DMS114 treated with DMSO at 0.1 percent for 48 hours (cell line): ENCODE data around the gene MXRA7.

ENCODE experiments used
- DNase-seq: peaks from one replicate; lab custom pipeline; 2025; ENCODE audit not compliant: unreplicated experiment; lab: John Stamatoyannopoulos, UW

The MXRA7 gene

DNA sequence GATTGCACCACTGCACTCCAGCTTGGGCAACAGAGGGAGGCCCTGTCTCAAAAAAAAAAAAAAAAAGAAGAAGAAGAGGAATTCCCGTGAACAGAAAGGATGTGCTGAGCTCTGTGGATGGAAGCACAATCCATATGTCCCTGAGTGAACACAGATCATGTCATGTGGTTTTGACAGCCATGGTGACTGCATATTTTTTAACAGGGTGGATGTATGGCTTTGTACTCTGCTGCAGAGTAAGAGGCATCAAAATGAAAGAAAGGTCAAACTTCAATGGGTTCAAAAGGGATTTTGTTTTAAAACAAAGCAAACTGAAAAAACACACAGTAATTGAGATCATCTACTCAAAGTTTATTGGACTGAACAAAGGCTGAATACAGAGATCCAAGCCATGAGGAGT, 31.5 kb downstream of the MXRA7 start:
- no peak for DNase-seq

DNA sequence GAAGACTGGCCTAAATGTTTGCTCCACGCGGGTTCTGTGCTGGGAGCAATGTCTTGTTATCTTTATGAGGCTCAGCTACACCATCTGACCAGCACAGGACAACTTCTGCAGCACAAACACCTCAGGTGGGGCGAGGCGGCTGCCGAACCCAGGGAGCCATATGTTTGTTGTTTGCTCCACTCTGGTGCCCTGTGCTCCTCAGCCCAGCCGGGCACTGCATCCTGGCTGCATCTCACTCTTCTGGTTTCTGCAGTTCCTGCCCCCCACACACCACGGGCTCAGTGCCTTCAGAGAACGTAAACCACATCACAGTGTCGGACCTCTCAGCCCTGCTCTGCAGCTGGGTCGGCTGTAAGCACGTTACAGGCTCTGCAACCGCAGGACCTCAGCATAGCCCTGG, 32.4 kb downstream of the MXRA7 start:
- no peak for DNase-seq

DNA sequence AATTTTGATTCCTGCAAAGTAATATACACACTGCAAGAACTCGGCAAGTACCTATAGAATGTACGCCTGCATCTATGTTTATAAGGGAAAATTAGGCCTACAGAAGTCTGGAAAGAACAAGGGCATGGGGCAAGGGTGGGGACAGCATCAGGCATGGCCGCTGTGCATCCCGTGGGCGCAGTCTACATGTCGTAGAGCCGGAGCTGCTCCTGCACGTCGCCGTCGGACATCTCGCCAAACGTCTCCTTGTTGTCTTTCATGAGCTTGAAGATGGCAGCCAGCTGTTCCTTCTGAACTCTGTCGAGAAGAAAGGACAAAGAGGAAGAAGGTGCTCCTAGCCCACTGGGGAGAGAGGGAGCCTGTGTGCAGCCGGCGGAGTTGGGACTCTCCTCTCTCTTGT, 33.4 kb downstream of the MXRA7 start:
- no peak for DNase-seq

DNA sequence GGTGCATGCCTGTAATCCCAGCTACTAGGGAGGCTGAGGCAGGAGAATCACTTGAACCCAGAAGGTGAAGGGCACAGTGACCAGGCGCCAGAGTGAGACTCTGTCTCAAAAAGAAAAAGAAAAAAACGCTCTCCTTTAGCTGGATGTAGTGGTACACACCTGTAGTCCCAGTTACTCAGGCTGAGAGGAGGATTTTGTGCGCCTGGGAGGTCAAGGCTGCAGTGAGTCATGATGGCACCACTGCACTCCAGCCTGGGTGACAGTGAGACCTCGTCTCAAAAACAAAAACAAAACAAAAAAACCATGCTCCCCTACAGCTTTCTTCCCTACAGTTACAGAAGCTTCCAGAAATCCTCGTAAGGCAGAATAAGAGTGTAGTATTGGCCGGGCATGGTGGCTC, 34.1 kb downstream of the MXRA7 start:
- DNase-seq = no peak

DNA sequence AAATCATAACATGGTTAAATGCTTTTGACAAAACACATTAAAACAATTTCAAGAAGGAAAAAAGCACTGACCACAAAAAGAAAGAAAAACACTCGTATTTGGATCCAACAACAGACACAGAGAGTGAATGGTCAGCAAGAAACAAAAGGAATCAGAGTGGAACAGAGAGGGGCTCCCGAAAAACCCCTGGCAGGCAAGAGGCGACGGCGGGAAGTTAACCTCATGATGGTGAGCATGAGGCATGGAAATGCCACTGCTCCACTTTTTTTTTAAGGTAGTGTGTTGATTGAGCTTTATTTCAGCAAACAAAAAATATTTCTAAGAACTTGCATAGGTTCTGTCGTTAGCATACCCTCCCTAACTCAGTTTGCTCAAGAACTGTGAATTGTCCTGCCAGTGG, 35.1 kb downstream of the MXRA7 start:
- no peak for DNase-seq

DNA sequence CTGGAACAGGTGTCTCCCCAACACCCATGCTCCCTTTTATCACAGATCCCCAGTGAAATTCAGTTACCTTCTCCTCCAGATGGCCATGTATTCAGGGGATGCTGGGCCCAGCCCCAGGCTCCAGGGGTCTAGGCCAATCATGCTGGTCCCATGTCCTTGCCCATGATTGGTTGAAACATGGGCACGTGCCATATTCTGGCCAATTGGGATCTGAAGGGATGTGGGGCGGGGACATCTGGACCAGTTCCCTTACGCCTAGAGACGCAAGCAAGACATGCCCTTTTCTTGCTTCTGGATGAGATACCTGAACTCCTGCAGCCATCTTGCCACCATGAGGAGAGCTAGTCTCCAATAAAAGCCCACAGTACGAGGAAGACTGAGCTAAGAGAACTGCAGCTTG, 36.2 kb downstream of the MXRA7 start:
- no peak for DNase-seq

DNA sequence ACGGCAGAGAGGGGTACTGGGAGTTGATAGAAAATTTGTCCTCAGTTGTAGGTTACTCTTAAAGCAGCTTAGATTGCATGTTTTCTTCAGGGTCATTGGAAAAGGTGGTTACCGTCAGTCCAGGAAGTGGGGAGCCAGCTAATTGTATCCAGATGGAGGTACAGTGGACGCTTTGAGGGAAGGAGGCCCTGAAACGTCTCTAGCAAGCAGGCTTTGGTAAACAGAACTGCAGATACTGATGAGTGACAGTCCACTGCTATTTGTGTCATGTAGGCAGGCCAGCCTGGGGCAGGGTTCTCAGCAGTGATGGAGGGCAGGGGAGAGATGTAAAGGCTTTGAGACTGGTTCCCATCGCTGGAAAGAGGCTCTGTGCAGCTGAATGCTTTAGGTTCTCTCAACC, 37.0 kb downstream of the MXRA7 start:
- no peak for DNase-seq

DNA sequence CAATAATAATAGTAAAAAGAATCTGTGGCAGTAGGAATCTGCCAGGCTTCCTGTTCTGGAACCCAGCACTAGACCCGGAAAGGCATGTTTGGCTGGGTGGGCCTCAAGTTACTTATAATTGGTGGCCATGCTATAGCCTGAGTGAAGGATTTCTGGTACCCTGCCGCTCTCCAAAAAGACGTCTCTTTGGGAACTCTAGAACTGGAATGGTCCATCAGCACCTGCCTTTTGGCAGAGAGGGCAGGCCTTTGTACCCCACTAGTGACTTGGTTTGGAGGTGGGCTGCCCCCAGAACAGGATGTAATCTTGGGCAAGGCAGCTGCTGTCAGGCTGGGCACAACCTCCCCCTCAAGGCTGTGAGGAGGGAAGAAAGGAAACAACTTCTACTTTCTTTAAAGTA, 37.9 kb downstream of the MXRA7 start:
- DNase-seq = no peak

DNA sequence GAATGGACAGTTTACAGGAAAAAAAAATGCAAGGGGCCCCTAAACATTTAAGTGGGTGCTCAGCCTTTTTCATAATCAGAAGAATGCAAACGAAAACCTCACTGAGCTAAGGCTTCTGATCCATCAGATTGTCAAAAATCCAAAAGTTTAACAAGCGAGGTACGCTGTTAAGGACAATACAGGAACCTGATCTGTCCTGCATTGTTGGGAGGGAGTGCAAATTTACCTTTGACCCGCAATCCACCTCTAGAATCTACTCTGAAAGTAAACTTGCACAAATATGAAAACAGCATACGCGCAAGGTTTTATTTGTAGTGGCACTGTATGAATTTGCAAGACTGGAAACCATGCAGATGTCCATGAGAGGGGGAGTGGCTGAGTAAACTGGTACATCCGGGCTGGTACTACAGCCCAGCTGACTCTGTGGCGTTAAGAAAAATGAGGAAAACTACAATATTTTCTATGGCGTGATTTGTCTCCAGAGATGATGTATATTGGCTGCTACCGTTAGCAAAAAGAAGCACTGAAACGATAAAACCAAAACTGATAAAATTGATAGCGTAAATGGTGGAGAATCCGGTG, 38.4 kb downstream of the MXRA7 start:
- DNase-seq = no peak

DNA sequence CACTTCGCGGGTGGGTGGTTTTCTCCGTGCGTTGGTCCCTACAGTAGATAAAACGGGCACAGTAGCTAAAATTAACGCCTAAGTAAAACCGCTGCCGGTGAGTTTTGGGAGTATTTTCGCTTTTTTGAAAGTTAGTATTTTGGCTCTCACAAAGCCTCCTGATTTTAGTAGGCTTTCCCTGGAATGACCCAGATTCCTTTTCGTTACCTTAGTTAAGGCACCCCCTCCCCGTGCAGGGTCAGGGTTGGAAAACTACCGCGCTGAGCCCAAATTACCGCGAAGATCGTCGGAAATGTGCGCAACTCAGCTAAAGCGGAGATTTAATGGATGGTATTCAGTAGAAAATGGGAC, 38.9 kb downstream of the MXRA7 start:
- DNase-seq = no peak

DNA sequence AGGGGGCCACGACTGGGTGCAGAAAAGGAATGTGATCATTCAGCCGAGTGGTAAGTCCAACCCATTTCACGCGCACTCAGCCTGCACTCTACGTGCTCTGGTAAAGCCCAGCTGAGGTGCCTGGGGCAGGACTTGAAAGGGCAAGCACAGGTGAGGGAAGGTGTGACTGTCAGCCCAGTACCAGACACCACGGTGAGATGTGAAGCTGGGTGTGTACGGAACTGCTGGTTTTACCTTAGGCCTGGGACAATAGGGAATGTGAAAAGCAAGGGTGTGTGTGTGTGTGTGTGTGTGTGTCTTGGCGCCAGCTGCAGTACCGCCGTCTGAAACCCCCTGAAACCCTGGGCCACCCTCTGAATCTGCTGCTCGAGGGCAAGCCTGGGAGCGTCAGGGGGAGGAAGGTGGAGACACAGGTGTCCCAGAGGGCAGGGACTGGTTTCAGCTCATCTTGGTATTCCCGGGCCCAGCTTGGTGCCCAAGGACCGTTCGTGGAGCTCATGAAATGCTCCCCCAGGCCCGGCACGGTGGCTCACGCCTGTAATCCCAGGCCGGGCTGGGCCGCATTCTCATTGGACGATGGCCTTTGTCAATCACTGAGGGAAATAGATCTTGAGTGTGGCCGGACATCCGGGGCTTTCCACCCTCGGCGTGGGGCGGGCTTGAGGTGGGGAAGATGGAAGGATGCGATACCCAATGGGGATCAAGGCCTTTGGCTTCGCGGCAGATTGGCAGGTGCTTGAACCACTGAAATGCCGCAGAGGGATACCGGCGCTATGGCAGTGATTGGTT, 39.4 kb downstream of the MXRA7 start:
- DNase-seq = peak; percentile 97

DNA sequence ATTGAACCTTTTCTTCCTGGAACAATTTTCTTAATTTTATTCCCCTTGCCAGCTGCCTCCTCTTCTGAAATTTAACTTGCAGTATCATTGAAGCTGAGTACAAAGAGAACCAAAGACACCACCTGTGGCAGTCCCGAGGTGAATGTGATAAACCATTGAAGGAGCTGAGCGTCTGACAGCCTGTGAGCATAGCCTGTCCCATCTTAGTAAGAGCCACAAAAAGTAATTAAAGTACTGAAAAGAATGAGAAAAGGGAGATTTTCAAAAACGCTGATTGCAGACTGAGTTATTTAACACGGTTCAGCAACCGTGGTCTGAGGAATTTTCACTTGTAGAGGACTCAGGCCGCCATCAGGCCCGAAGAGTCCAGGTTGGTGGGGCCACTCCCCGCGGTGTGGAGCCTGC, 40.0 kb downstream of the MXRA7 start:
- no peak for DNase-seq

DNA sequence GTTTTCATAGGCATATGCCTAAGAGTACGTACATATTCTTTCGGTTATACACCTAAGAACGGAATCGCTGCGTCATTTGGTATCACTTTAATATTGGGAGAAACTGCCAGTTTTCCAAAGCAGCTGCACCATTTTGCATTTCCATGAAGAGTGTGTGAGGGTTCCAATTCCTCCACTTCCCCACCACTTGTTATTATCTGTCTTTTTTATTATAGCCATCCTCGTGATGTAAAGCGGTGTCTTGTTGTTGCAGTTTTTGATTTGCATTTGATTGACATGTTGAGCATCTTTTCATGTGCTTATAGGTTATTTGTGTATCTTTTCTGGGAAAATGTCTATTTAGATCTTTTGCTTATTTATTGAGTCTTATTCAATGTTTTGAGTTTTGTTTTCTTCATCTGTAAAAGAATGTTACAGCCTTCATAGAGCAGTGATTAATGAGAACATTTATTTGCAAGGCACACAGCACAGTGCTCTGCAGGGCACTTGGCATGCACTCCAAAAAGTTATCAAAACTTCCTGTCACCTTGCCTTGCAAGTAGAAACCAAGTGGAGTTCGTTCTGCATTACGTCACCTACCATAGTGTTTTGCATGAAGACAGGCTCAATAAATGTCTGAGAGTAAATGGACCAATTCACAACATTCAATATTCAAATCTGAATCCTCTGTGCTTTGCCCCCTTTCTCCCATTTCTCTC, 40.6 kb downstream of the MXRA7 start:
- no peak for DNase-seq

DNA sequence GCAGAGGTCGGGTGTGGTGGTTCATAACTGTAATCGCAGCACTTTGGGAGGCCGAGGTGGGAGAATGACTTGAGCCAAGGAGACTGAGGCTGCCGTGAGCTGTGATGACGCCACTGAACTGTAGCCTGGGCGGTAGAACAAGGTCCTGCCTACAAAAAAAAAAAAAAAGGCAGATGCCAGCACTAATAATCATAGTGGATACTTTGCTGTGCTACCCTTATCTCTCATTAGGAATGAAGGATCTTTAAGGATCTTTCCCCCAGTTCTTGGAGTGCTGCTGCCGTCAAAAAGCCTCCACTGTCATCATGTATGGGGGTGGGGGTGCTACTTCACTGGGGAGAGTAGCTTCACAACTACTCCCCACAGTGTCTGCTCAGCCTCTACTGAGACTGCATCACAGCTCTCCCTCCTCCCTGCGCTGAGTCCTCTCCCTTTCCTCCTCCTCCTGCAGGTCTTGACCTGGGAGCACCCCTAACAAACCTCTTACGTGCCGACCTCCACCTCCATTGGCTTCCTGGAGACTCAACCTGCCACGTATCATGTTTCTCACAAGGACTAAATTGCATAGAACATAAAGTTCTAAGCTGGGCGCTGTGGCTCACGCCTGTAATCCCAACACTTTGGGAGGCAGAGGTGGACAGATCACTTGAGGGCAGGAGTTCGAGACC, 42.8 kb downstream of the MXRA7 start:
- no peak for DNase-seq

DNA sequence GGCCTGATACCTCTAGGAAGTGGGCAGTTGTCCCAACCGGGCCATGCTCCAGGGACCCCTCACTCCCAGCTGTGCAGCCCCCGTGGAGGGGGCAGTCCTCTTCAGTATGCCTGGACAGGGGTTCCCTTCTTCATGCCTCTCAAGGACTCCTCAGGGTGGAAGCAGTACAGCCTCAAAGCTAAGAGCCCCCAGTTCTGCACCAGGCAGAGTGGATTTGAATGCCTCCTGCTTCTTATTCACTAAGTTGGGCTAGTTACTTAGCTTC, 43.3 kb downstream of the MXRA7 start:
- no peak for DNase-seq

DNA sequence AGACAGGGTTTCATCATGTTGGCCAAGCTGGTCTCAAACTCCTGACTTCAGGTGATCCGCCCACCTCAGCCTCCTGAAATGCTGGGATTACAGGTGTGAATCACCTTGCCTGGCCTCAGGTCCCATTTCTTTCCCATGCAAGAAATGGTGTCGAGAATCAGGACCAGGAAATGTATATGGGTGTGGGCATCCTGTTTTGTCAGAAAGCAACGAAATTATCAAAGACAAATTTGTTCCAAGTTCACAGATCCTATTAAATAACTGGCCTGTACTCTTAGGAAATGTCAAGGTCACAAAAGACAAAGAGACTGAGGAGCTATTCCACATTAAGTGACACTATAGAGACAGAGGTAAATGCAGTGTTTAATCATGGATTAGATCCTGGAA, 50.1 kb downstream of the MXRA7 start:
- no peak for DNase-seq

DNA sequence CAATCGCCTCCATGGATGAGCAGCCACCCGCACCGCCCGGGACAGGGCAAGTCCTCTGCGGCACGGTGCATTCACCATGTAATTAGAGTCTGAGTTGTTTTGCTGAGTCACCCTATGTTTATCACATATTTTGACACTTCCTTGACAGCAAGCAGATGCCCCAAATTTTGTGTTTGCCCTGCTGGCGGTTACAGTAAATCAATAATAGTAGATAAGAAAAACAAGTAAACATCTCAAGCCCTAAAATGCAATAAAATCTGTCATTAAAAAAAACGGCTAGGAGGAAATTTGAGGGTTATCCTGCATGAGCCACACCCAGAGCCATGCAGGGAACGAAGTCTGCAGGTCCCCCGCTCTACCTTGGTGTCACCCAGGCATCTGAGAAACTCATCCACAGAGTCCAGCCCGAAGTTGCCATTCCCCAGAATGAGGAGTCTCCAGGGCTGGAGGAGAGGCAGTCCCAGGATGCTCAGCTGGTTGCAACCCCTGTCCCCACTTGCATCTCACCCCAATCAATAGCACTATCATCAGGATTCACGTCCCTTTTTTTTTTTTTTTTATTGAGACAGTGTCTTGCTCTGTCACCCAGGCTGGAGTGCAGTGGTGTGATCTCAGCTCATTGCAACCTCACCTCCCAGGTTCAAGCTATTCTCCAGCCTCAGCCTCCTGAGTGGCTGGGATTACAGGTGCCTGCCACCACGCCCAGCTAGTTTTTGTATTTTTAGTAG, 50.7 kb downstream of the MXRA7 start:
- no peak for DNase-seq

DNA sequence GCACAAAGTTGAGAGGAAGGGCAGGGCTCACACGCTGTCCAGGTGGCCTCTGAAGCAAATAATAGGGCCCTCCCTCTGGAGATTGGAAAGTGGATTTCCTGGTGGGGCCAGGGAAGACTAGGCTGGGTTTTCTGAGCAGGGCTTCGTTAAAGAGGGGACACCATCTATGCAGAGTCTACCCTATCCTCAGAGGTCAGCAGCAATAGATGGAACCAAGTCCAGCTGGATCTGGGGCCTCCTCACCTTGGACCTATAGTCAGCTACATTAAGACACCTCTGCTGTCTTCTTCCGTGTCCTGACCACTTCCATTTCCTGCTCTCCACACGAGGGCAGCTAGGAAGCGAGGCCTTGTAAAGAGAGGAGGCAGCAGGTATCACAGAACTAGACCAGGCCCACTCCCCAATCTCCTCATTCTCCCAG, 52.5 kb downstream of the MXRA7 start:
- DNase-seq = no peak

DNA sequence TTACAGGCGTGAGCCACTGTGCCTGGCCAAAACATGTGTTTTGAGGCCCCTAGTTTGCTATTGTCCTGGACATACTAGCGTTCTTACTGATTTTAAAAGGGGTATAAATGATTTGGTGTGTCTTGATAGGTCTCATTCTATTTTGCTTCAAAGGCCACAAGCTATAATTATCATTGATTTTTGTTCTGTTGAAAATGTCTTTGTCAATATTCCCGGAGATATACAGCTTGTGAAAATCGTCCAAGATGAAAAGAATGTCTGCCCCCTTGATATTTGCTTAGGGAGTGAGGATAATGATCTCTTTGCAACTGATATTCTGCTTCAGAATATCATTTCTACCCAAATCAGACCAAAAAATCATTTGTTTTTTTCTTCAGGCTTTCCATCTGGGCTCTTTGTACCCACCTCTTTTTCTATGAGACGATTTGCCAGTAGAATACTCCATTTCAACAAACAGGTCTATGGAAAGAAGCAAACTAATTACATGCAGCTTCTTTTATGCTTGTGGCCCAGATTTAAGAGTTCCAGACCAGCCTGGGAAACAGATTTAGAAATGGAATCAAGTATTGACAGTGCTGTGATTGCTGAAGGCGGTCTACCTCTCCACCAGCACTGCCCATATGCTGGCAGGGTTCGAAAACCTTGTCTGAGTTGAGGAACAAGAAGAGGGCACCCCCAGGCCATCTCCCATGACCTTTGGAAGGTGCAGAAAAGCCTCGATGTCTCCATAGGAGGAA, 53.1 kb downstream of the MXRA7 start:
- DNase-seq = no peak

DNA sequence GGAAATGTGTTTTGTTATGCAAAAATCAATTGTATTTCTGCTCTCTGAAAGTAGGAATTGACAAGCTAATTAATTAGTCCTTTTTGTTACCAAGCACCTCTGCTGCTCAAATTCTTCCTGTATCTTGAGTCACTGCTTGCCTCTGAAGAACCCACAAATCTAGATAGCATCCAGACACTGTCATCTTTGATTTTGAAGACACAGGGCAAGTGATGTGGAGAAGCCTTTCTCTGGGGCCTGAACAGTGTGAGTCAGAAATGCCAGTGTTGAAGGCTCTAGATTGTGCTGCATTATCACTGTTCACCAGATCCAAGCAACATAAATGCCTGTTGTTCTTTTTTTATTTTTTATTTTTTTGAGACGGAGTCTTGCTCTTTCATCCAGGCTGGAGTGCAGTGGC, 56.4 kb downstream of the MXRA7 start:
- DNase-seq = no peak

DNA sequence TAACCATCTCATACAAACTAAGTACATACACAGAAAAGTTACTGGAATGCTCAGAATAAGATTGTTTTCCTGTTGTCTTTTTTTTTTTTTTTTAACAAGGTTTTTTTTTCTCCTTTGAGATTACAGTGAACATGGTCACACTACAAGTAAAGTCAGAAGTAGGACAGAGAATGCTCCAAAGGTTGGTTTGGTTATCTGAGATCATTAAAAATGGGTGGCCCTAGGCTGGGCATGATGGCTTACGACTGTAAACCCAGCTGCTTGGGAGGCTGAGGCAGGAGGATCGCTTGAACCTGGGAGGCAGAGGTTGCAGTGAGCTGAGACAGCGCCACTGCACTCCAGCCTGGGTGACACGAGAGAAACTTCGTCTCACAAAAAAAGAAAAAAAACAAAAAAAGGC, 60.3 kb downstream of the MXRA7 start:
- no peak for DNase-seq
